Fibroblast of lung (primary cell): ENCODE results near the gene SNAPC2. TPM values are rescaled to one million over a fixed set of nuclear protein-coding genes. Genes with fewer than 3 reads are reported as not detected.

Experiments used
- DNase-seq, 2 donors: peaks; one replicate each; pipeline versions ENCODE4 v3.0.0 to v3.0.0-alpha.2; 2010; ENCODE audit warnings: low read depth in 2 of 2
- H2AFZ ChIP-seq: 2 replicates; pipeline ENCODE4 v1.5.1; 2012; ENCODE audit warnings: low read length, control low read depth, inconsistent platforms
- H3K27ac ChIP-seq: 2 replicates; pipeline ENCODE4 v1.5.1; 2011; ENCODE audit warnings: low read length, control low read depth; ENCODE audit not compliant: insufficient read depth
- H3K27me3 ChIP-seq: 2 replicates; pipeline ENCODE4 v1.5.1; 2011; ENCODE audit warnings: mild to moderate bottlenecking, low read length; ENCODE audit not compliant: control insufficient read depth, insufficient read depth
- H3K36me3 ChIP-seq: 2 replicates; pipeline ENCODE4 v1.5.1; 2011; ENCODE audit warnings: low read length; ENCODE audit not compliant: control insufficient read depth, insufficient read depth
- H3K4me1 ChIP-seq: 2 replicates; pipeline ENCODE4 v1.5.1; 2011; ENCODE audit warnings: low read length; ENCODE audit not compliant: control insufficient read depth, insufficient read depth; ENCODE audit errors: extremely low read depth
- H3K4me2 ChIP-seq: 2 replicates; pipeline ENCODE4 v1.5.1; 2011; ENCODE audit warnings: low read length, control low read depth; ENCODE audit not compliant: insufficient read depth; ENCODE audit errors: extremely low read depth
- H3K4me3 ChIP-seq, 4 experiments: fragments of 200-600 bp in 1 of 4; sonication (generic) in 1 of 4; replicated peaks in 1 of 4; 2 replicates each; pipeline ENCODE4 v1.5.1; 2011 to 2016; ENCODE audit warnings: low read length in 4 of 4, low read depth in 3 of 4, mild to moderate bottlenecking in 3 of 4, control low read depth in 2 of 4, inconsistent platforms in 1 of 4, mixed read lengths in 1 of 4; ENCODE audit not compliant: insufficient read depth in 1 of 4; ENCODE audit errors: control extremely low read depth in 1 of 4
- H3K79me2 ChIP-seq: 2 replicates; pipeline ENCODE4 v1.5.1; 2012; ENCODE audit warnings: mild to moderate bottlenecking, low read length, inconsistent platforms; ENCODE audit not compliant: control insufficient read depth, insufficient read depth
- H3K9ac ChIP-seq: 2 replicates; pipeline ENCODE4 v1.5.1; 2011; ENCODE audit warnings: mild to moderate bottlenecking, low read length, control low read depth; ENCODE audit not compliant: insufficient read depth
- H3K9me3 ChIP-seq: 2 replicates; pipeline ENCODE4 v1.5.1; 2012; ENCODE audit warnings: low read depth, low read length; ENCODE audit not compliant: control insufficient read depth, insufficient read depth
- H4K20me1 ChIP-seq: 2 replicates; pipeline ENCODE4 v1.5.1; 2011; ENCODE audit warnings: low read length; ENCODE audit not compliant: control insufficient read depth, insufficient read depth; ENCODE audit errors: extremely low read depth
- EZH2 ChIP-seq: IDR thresholded peaks from 2 replicates; pipeline ENCODE4 v1.5.1; 2012; ENCODE audit warnings: low read length, control low read depth, mild to moderate bottlenecking; ENCODE audit errors: missing control alignments
- polyA plus RNA-seq, 2 donors: library from polyadenylated mRNA; depleted of rRNA in 1 of 2; stranded (reverse) in 1 of 2; unstranded in 1 of 2; fragments of >200 nt; gene quantifications; 2 replicates each; pipeline ENCODE4 v1.2.1, GENCODE V29; 2011 to 2012; ENCODE audit warnings: missing spikeins in 1 of 2
- total RNA-seq: library from RNA; depleted of rRNA; stranded (reverse); fragments of >200 nt; gene quantifications from 2 replicates; pipeline ENCODE4 v1.2.1, GENCODE V29; 2014
- TF ChIP-seq, protein P1 (sequence below), 2 donors: IDR thresholded peaks in 1 of 2; conservative IDR thresholded peaks in 1 of 2; 1 replicate in 1 of 2; 2 replicates in 1 of 2; pipeline ENCODE4 v1.5.1; 2011 to 2012; ENCODE audit warnings: low read length in 2 of 2, control low read depth in 1 of 2, inconsistent platforms in 1 of 2, low read depth in 1 of 2, mild to moderate bottlenecking in 1 of 2

The SNAPC2 gene
- total and polyA plus RNA-seq, 2 donors (not counting 1 experiment from before 2014, with no cell fraction given) = 11.4 to 13.4 TPM

- Histone ChIP-seq H3K36me3 (peaks cover 16% of the 10 kb centered on the region), H3K79me2 (no peaks in the 10 kb centered on the region), H3K9ac (no peak overlapping the region), H3K4me2 (no peak overlapping the region), H3K27me3 (no peaks in the 10 kb centered on the region), H3K4me3 (no peak overlapping the region), H4K20me1 (peaks cover 2% of the 10 kb centered on the region), H3K9me3 (no peaks in the 10 kb centered on the region), H3K27ac (no peak overlapping the region), H2AFZ (no peak overlapping the region), H3K4me1 (no peaks in the 10 kb centered on the region)
- no peak for DNase-seq
- TF ChIP-seq EZH2 = no peak
- TF ChIP-seq, protein P1, sequence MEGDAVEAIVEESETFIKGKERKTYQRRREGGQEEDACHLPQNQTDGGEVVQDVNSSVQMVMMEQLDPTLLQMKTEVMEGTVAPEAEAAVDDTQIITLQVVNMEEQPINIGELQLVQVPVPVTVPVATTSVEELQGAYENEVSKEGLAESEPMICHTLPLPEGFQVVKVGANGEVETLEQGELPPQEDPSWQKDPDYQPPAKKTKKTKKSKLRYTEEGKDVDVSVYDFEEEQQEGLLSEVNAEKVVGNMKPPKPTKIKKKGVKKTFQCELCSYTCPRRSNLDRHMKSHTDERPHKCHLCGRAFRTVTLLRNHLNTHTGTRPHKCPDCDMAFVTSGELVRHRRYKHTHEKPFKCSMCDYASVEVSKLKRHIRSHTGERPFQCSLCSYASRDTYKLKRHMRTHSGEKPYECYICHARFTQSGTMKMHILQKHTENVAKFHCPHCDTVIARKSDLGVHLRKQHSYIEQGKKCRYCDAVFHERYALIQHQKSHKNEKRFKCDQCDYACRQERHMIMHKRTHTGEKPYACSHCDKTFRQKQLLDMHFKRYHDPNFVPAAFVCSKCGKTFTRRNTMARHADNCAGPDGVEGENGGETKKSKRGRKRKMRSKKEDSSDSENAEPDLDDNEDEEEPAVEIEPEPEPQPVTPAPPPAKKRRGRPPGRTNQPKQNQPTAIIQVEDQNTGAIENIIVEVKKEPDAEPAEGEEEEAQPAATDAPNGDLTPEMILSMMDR (conservative IDR thresholded peaks at IDR 0.05 in 1 of 2, IDR thresholded peaks at IDR 0.05 in 1 of 2; ENCODE audit: low read depth in 1 of 2, low read length in 2 of 2) = no peak
Observed at GRCh38 chr19:7971553-7972520, 51.7 kb downstream of the SNAPC2 start.

Other genes starting within 250 kb of the SNAPC2 start
- not detected in 2 replicates for gene MCEMP1, start 243.2 kb upstream of the SNAPC2 start, total RNA-seq
- not detected in 2 replicates for gene MCEMP1, start 243.2 kb upstream of the SNAPC2 start, polyA plus RNA-seq
- gene TRAPPC5, start 239.5 kb upstream of the SNAPC2 start, total RNA-seq = 49.6 and 103 TPM in 2 replicates
- gene TRAPPC5, start 239.5 kb upstream of the SNAPC2 start, polyA plus RNA-seq = 19.4 and 22.2 TPM in 2 replicates
- not detected in 2 replicates for gene FCER2, start 218.2 kb upstream of the SNAPC2 start, total RNA-seq
- gene FCER2, start 218.2 kb upstream of the SNAPC2 start, polyA plus RNA-seq = not detected in 2 replicates
- gene CLEC4G, start 188.2 kb upstream of the SNAPC2 start, total RNA-seq = not detected in 2 replicates
- not detected in 2 replicates for gene CLEC4G, start 188.2 kb upstream of the SNAPC2 start, polyA plus RNA-seq
- not detected in 2 replicates for gene CD209, start 172.8 kb upstream of the SNAPC2 start, total RNA-seq
- not detected in 2 replicates for gene CD209, start 172.8 kb upstream of the SNAPC2 start, polyA plus RNA-seq
- gene CLEC4M, start 157.1 kb upstream of the SNAPC2 start, total RNA-seq = not detected in 2 replicates
- gene CLEC4M, start 157.1 kb upstream of the SNAPC2 start, polyA plus RNA-seq = not detected in 2 replicates
- gene EVI5L, start 90.1 kb upstream of the SNAPC2 start, total RNA-seq = 13.4 and 16.5 TPM in 2 replicates
- gene EVI5L, start 90.1 kb upstream of the SNAPC2 start, polyA plus RNA-seq = 8.8 and 10.4 TPM in 2 replicates
- gene PRR36, start 45.9 kb upstream of the SNAPC2 start, total RNA-seq = under 0.01 TPM in 1 of 2 replicates, not detected in the other
- gene PRR36, start 45.9 kb upstream of the SNAPC2 start, polyA plus RNA-seq = not detected in 2 replicates
- gene LRRC8E, start 31.8 kb upstream of the SNAPC2 start, total RNA-seq = 2.6 and 3.0 TPM in 2 replicates
- gene LRRC8E, start 31.8 kb upstream of the SNAPC2 start, polyA plus RNA-seq = 3.5 and 3.7 TPM in 2 replicates
- 8.7 and 10.4 TPM in 2 replicates for gene MAP2K7, start 16.5 kb upstream of the SNAPC2 start, total RNA-seq
- gene MAP2K7, start 16.5 kb upstream of the SNAPC2 start, polyA plus RNA-seq = 7.8 and 8.5 TPM in 2 replicates
- 1.0 and 1.3 TPM in 2 replicates for gene TGFBR3L, start 5.5 kb upstream of the SNAPC2 start, total RNA-seq
- 0.35 TPM in 1 of 2 replicates, not detected in the other for gene TGFBR3L, start 5.5 kb upstream of the SNAPC2 start, polyA plus RNA-seq
- 0.66 and 0.77 TPM in 2 replicates for gene CTXN1, start 5.8 kb downstream of the SNAPC2 start, total RNA-seq
- gene CTXN1, start 5.8 kb downstream of the SNAPC2 start, polyA plus RNA-seq = 0.85 and 1.1 TPM in 2 replicates
- 53.9 and 56.1 TPM in 2 replicates for gene TIMM44, start 23.3 kb downstream of the SNAPC2 start, total RNA-seq
- gene TIMM44, start 23.3 kb downstream of the SNAPC2 start, polyA plus RNA-seq = 29.5 and 32.3 TPM in 2 replicates
- gene ELAVL1, start 85.3 kb downstream of the SNAPC2 start, total RNA-seq = 12.6 and 15.2 TPM in 2 replicates
- gene ELAVL1, start 85.3 kb downstream of the SNAPC2 start, polyA plus RNA-seq = 61.6 and 87.7 TPM in 2 replicates
- gene CCL25, start 132.4 kb downstream of the SNAPC2 start, total RNA-seq = not detected in 2 replicates
- not detected in 2 replicates for gene CCL25, start 132.4 kb downstream of the SNAPC2 start, polyA plus RNA-seq
- under 0.01 TPM in 1 of 2 replicates, not detected in the other for gene FBN3, start 229.3 kb downstream of the SNAPC2 start, total RNA-seq
- not detected in 2 replicates for gene FBN3, start 229.3 kb downstream of the SNAPC2 start, polyA plus RNA-seq